Pons (tissue), 1 donor: ENCODE results near the gene SHROOM3.

Experiments used
- DNase-seq: peaks from one replicate; pipeline ENCODE4 v3.0.0-alpha.2; 2016; ENCODE audit warnings: low spot score

SHROOM3 gene

GRCh38 chr4:76540486-76540885, 105.5 kb downstream of the SHROOM3 start:
- no peak for DNase-seq

GRCh38 chr4:76543378-76543777, 108.3 kb downstream of the SHROOM3 start:
- no peak for DNase-seq

- DNase-seq: no peak
Measured at GRCh38 chr4:76544725-76545124, 109.7 kb downstream of the SHROOM3 start.

- no peak for DNase-seq
Measured at GRCh38 chr4:76545226-76545884, 110.3 kb downstream of the SHROOM3 start.

GRCh38 chr4:76546327-76546726, 111.3 kb downstream of the SHROOM3 start:
- DNase-seq: no peak

- DNase-seq: no peak
Measured at GRCh38 chr4:76546759-76547742, 112.0 kb downstream of the SHROOM3 start.

GRCh38 chr4:76548704-76549103, 113.7 kb downstream of the SHROOM3 start:
- no peak for DNase-seq

- no peak for DNase-seq
Measured at GRCh38 chr4:76549765-76550164, 114.7 kb downstream of the SHROOM3 start.

GRCh38 chr4:76550966-76551780, 116.1 kb downstream of the SHROOM3 start:
- no peak for DNase-seq

GRCh38 chr4:76554630-76555029, 119.6 kb downstream of the SHROOM3 start:
- DNase-seq: no peak

GRCh38 chr4:76556452-76556851, 121.4 kb downstream of the SHROOM3 start:
- DNase-seq: no peak

GRCh38 chr4:76558396-76559235, 123.6 kb downstream of the SHROOM3 start:
- no peak for DNase-seq

GRCh38 chr4:76559236-76560071, 124.4 kb downstream of the SHROOM3 start:
- DNase-seq: no peak

- DNase-seq: no peak
Measured at GRCh38 chr4:76562161-76562560, 127.1 kb downstream of the SHROOM3 start.

GRCh38 chr4:76562836-76563453, 127.9 kb downstream of the SHROOM3 start:
- no peak for DNase-seq

GRCh38 chr4:76563454-76564122, 128.6 kb downstream of the SHROOM3 start:
- DNase-seq: no peak

GRCh38 chr4:76564123-76564915, 129.3 kb downstream of the SHROOM3 start:
- DNase-seq: no peak

- no peak for DNase-seq
Measured at GRCh38 chr4:76568262-76568661, 133.2 kb downstream of the SHROOM3 start.

- DNase-seq: no peak
Measured at GRCh38 chr4:76569225-76569624, 134.2 kb downstream of the SHROOM3 start.
